Caco-2 (cell line): ENCODE measurements around the gene TDRD5. TPM values are rescaled to one million over a fixed set of nuclear protein-coding genes. Genes with fewer than 3 reads are reported as not detected.

Experiments
- BruUV-seq: library from RNA; stranded (reverse); fragments of 400-500 nt; replicated peaks from 2 replicates; lab custom pipeline; 2021; lab: Mats Ljungman, UMichigan
- CTCF ChIA-PET: fragments of 300-600 bp; sonication (Branson Sonifier 250); formaldehyde crosslinking; loops from one replicate; lab custom pipeline; 2022; ENCODE audit warnings: antibody characterized with exemption; lab: Charles Lee
- POLR2A ChIA-PET: fragments of 300-600 bp; sonication (Branson Sonifier 250); formaldehyde crosslinking; loops from one replicate; lab custom pipeline; 2022; ENCODE audit warnings: antibody characterized with exemption; lab: Charles Lee
- DNase-seq, 2 experiments: peaks; one replicate each; pipeline versions ENCODE4 v3.0.0 to v3.0.0-alpha.2; 2020 to 2022
- H3K27me3 ChIP-seq: replicated peaks from 2 replicates; pipeline ENCODE4 v1.6.0; 2011; ENCODE audit warnings: low read length; ENCODE audit not compliant: control insufficient read depth, insufficient read depth
- H3K36me3 ChIP-seq: 2 replicates; pipeline ENCODE4 v1.5.1; 2011; ENCODE audit warnings: low read length; ENCODE audit not compliant: control insufficient read depth, insufficient read depth
- H3K4me1 ChIP-seq: fragments of 250-450 bp; sonication (Bioruptor Pico); 2 replicates; pipeline ENCODE4 v1.5.1; 2020; ENCODE audit warnings: mild to moderate bottlenecking
- H3K4me3 ChIP-seq: 2 replicates; pipeline ENCODE4 v1.5.1; 2011; ENCODE audit warnings: low read depth, mild to moderate bottlenecking, control low read depth, low read length
- H3K9me3 ChIP-seq: fragments of 250-450 bp; sonication (Bioruptor Pico); 2 replicates; pipeline ENCODE4 v1.5.1; 2020; ENCODE audit warnings: mild to moderate bottlenecking, moderate library complexity
- H3K27ac Mint-ChIP-seq: one replicate; pipeline ENCODE4 v1.8.0; 2022; ENCODE audit warnings: mixed read lengths; ENCODE audit not compliant: unreplicated experiment
- H3K27me3 Mint-ChIP-seq: one replicate; pipeline ENCODE4 v1.8.0; 2022; ENCODE audit warnings: mixed read lengths; ENCODE audit not compliant: insufficient read depth, unreplicated experiment
- H3K36me3 Mint-ChIP-seq: one replicate; pipeline ENCODE4 v1.8.0; 2022; ENCODE audit warnings: mild to moderate bottlenecking, mixed read lengths; ENCODE audit not compliant: insufficient read depth, unreplicated experiment
- H3K4me1 Mint-ChIP-seq: one replicate; pipeline ENCODE4 v1.8.0; 2022; ENCODE audit warnings: low read depth, mixed read lengths; ENCODE audit not compliant: unreplicated experiment
- H3K4me3 Mint-ChIP-seq: one replicate; pipeline ENCODE4 v1.8.0; 2022; ENCODE audit warnings: mild to moderate bottlenecking, moderate library complexity, mixed read lengths; ENCODE audit not compliant: unreplicated experiment
- H3K9me3 Mint-ChIP-seq: one replicate; pipeline ENCODE4 v1.8.0; 2022; ENCODE audit warnings: mixed read lengths; ENCODE audit not compliant: unreplicated experiment
- intact Hi-C: fragments of 100-400 bp; cut with micrococcal nuclease; formaldehyde crosslinking; loops from one replicate; pipeline ENCODE4 v1.10.0; 2022; ENCODE audit not compliant: unreplicated experiment
- total RNA-seq: library from RNA; stranded (reverse); gene quantifications from 2 replicates; pipeline ENCODE4 v1.2.3, GENCODE V29; 2022
- TF ChIP-seq, protein P1 (sequence below), 2 experiments: fragments of 200-600 bp in 1 of 2; IDR thresholded peaks; 1 replicate in 1 of 2; 2 replicates in 1 of 2; pipeline versions ENCODE4 v1.5.1 to v1.8.0; 2011 to 2022; ENCODE audit warnings: antibody characterized with exemption in 1 of 2, control low read depth in 1 of 2, inconsistent platforms in 1 of 2, low read depth in 1 of 2, low read length in 1 of 2, mild to moderate bottlenecking in 1 of 2, moderate library complexity in 1 of 2; ENCODE audit not compliant: insufficient read depth in 1 of 2, severe bottlenecking in 1 of 2, unreplicated experiment in 1 of 2

Gene TDRD5
- total RNA-seq, 1 experiment from 2014 or later = 0.52 TPM

DNA sequence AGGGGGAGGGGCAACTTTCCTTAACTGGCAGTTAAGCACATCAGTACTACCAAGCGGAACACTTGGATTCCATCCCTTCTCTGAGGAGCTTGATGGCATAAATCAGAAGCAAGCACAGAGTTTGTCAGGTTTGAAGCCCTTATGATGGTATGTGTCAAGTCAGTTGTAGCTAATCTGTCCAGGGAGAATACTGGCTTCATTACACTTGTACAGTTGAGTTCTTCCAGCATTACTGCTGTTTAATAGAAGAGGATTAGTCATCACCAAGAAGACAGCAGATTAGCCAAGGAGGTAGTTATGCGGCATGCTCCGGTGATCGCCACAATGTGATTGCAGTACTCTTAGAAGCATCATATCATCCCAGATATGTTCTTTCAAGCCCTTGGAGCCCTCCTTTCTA lies 2.1 kb upstream of the TDRD5 start:
- Histone ChIP-seq H3K4me3 (no peak overlapping the region), H3K9me3 (no peaks in the 10 kb centered on the region), H3K4me1 (no peaks in the 10 kb centered on the region), H3K36me3 (no peaks in the 10 kb centered on the region), H3K27me3 (no peaks in the 10 kb centered on the region)
- POLR2A ChIA-PET = no interaction called here
- TF ChIP-seq, protein P1, sequence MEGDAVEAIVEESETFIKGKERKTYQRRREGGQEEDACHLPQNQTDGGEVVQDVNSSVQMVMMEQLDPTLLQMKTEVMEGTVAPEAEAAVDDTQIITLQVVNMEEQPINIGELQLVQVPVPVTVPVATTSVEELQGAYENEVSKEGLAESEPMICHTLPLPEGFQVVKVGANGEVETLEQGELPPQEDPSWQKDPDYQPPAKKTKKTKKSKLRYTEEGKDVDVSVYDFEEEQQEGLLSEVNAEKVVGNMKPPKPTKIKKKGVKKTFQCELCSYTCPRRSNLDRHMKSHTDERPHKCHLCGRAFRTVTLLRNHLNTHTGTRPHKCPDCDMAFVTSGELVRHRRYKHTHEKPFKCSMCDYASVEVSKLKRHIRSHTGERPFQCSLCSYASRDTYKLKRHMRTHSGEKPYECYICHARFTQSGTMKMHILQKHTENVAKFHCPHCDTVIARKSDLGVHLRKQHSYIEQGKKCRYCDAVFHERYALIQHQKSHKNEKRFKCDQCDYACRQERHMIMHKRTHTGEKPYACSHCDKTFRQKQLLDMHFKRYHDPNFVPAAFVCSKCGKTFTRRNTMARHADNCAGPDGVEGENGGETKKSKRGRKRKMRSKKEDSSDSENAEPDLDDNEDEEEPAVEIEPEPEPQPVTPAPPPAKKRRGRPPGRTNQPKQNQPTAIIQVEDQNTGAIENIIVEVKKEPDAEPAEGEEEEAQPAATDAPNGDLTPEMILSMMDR (IDR thresholded peaks at IDR 0.05; ENCODE audit: insufficient read depth in 1 of 2, low read depth in 1 of 2, low read length in 1 of 2, severe bottlenecking in 1 of 2, unreplicated experiment in 1 of 2) = no peak
- intact Hi-C loops = no loop called here
- CTCF ChIA-PET = no interaction called here
- H3K4me1 Mint-ChIP-seq = no peaks in the 10 kb centered on the region
- no peak overlapping the region for H3K27ac Mint-ChIP-seq
- DNase-seq = no peak
- BruUV-seq = no TSS peak
- H3K27me3 Mint-ChIP-seq = peaks cover 6% of the 10 kb centered on the region
- no peaks in the 10 kb centered on the region for H3K36me3 Mint-ChIP-seq
- H3K4me3 Mint-ChIP-seq = no peak overlapping the region
- H3K9me3 Mint-ChIP-seq = no peaks in the 10 kb centered on the region

- intact Hi-C loops = no loop called here
Observed at GRCh38 chr1:179590671-179591070, 961 bp upstream of the TDRD5 start.

GRCh38 chr1:179591253-179591591 lies 410 bp upstream of the TDRD5 start:
- intact Hi-C loops = no loop called here
- no peak for DNase-seq
- CTCF ChIA-PET = no interaction called here
- Mint-ChIP-seq H3K4me1 (no peaks in the 10 kb centered on the region), H3K36me3 (no peaks in the 10 kb centered on the region), H3K27me3 (no peaks in the 10 kb centered on the region), H3K4me3 (peak overlapping the region; percentile 63), H3K27ac (no peak overlapping the region), H3K9me3 (no peaks in the 10 kb centered on the region)
- no peaks in the 10 kb centered on the region for H3K4me1 ChIP-seq
- H3K9me3 ChIP-seq = no peaks in the 10 kb centered on the region
- BruUV-seq = no TSS peak
- no peaks in the 10 kb centered on the region for H3K27me3 ChIP-seq
- POLR2A ChIA-PET = no interaction called here
- TF ChIP-seq, protein P1 (IDR thresholded peaks at IDR 0.05; ENCODE audit: insufficient read depth in 1 of 2, low read depth in 1 of 2, low read length in 1 of 2, severe bottlenecking in 1 of 2, unreplicated experiment in 1 of 2) = no peak
- peak overlapping the region; percentile 37 for H3K4me3 ChIP-seq
- H3K36me3 ChIP-seq = no peaks in the 10 kb centered on the region

More at GRCh38 chr1:179590671-179591070, 961 bp upstream of the TDRD5 start:
- no peaks in the 10 kb centered on the region for H3K9me3 ChIP-seq
- H3K27me3 Mint-ChIP-seq = peaks cover 3% of the 10 kb centered on the region
- no peaks in the 10 kb centered on the region for H3K4me1 Mint-ChIP-seq
- peak overlapping the region; percentile 63 for H3K4me3 Mint-ChIP-seq
- no peaks in the 10 kb centered on the region for H3K9me3 Mint-ChIP-seq
- H3K4me3 ChIP-seq = no peak overlapping the region
- H3K36me3 ChIP-seq = no peaks in the 10 kb centered on the region
- no peaks in the 10 kb centered on the region for H3K27me3 ChIP-seq
- TF ChIP-seq, protein P1 (IDR thresholded peaks at IDR 0.05; ENCODE audit: insufficient read depth in 1 of 2, low read depth in 1 of 2, low read length in 1 of 2, severe bottlenecking in 1 of 2, unreplicated experiment in 1 of 2) = no peak
- POLR2A ChIA-PET = no interaction called here
- H3K4me1 ChIP-seq = no peaks in the 10 kb centered on the region
- no peaks in the 10 kb centered on the region for H3K36me3 Mint-ChIP-seq
- no peak for DNase-seq
- CTCF ChIA-PET = no interaction called here
- no TSS peak for BruUV-seq
- no peak overlapping the region for H3K27ac Mint-ChIP-seq
